SK-N-SH (cell line): Measurements from ENCODE around the gene CDC34. TPM values are rescaled to one million over a fixed set of nuclear protein-coding genes. Genes with fewer than 3 reads are reported as not detected.

Experiments used
- CTCF ChIA-PET: fragments of 300-600, 350-600 bp; formaldehyde crosslinking; extraction: SDS; loops from one replicate; lab custom pipeline; 2021; lab: Yijun Ruan, JAX
- POLR2A ChIA-PET: fragments of 350-600 bp; sonication (Branson Sonifier 250); formaldehyde crosslinking; extraction: SDS; loops from one replicate; lab custom pipeline; 2020; ENCODE audit warnings: antibody characterized with exemption, inconsistent platforms; lab: Yijun Ruan, JAX
- DNase-seq: peaks from one replicate; pipeline ENCODE4 v3.0.0; 2012
- H2AFZ ChIP-seq: fragments of 200-600 bp; sonication (generic); 2 replicates; pipeline ENCODE4 v1.8.1; 2016; ENCODE audit warnings: antibody characterized with exemption, mild to moderate bottlenecking, low read depth
- H3F3A ChIP-seq: fragments of 200-600 bp; sonication (generic); replicated peaks from 2 replicates; pipeline ENCODE3; 2016; ENCODE audit warnings: antibody characterized with exemption, mild to moderate bottlenecking; ENCODE audit not compliant: insufficient read depth
- H3K27ac ChIP-seq, 2 experiments: fragments of 200-500 bp in 1 of 2; fragments of 200-600 bp in 1 of 2; sonication (Bioruptor generic) in 1 of 2; sonication (generic), shearing (Covaris generic) in 1 of 2; 2 replicates each; pipeline versions ENCODE4 v1.5.1 to v1.6.1; 2014 to 2016; ENCODE audit warnings: low read depth in 2 of 2, inconsistent platforms in 1 of 2, low read length in 1 of 2, mild to moderate bottlenecking in 1 of 2, mixed read lengths in 1 of 2
- H3K27me3 ChIP-seq: fragments of 200-600 bp; sonication (generic), shearing (Covaris generic); 2 replicates; pipeline ENCODE4 v1.6.1; 2016; ENCODE audit warnings: mixed run types; ENCODE audit not compliant: insufficient read depth
- H3K36me3 ChIP-seq, 2 experiments: fragments of 200-500 bp in 1 of 2; fragments of 200-600 bp in 1 of 2; sonication (Bioruptor generic) in 1 of 2; sonication (generic) in 1 of 2; replicated peaks in 1 of 2; 2 replicates each; pipeline versions ENCODE3 to v1.5.1; 2014 to 2016; ENCODE audit warnings: low read length in 1 of 2, mild to moderate bottlenecking in 1 of 2; ENCODE audit not compliant: insufficient read depth in 2 of 2, control insufficient read depth in 1 of 2
- H3K4me1 ChIP-seq, 2 experiments: fragments of 200-500 bp in 1 of 2; fragments of 200-600 bp in 1 of 2; sonication (Bioruptor generic) in 1 of 2; sonication (generic), shearing (Covaris generic) in 1 of 2; 2 replicates each; pipeline versions ENCODE4 v1.5.1 to v1.6.1; 2014 to 2016; ENCODE audit warnings: low read depth in 1 of 2, low read length in 1 of 2, mixed run types in 1 of 2; ENCODE audit not compliant: insufficient read depth in 2 of 2, control insufficient read depth in 1 of 2
- H3K4me2 ChIP-seq: fragments of 200-600 bp; sonication (generic), shearing (Covaris generic); 2 replicates; pipeline ENCODE4 v1.6.1; 2017; ENCODE audit warnings: mixed run types
- H3K4me3 ChIP-seq, 2 experiments: fragments of 200-500 bp in 1 of 2; fragments of 200-600 bp in 1 of 2; sonication (Bioruptor generic) in 1 of 2; sonication (generic), shearing (Covaris generic) in 1 of 2; 2 replicates each; pipeline versions ENCODE4 v1.5.1 to v1.8.1; 2014 to 2016; ENCODE audit warnings: low read depth in 2 of 2, inconsistent platforms in 1 of 2, low read length in 1 of 2, mild to moderate bottlenecking in 1 of 2, mixed read lengths in 1 of 2, moderate library complexity in 1 of 2
- H3K79me2 ChIP-seq: fragments of 200-600 bp; sonication (generic); 2 replicates; pipeline ENCODE4 v1.8.1; 2017; ENCODE audit warnings: mild to moderate bottlenecking; ENCODE audit not compliant: insufficient read depth
- H3K9ac ChIP-seq: fragments of 200-600 bp; sonication (generic); 2 replicates; pipeline ENCODE4 v1.6.1; 2017; ENCODE audit warnings: mixed run types
- H3K9me2 ChIP-seq: fragments of 200-600 bp; sonication (generic); 2 replicates; pipeline ENCODE4 v1.6.1; 2017; ENCODE audit warnings: mixed run types
- H3K9me3 ChIP-seq: fragments of 200-600 bp; sonication (generic); 2 replicates; pipeline ENCODE4 v1.6.1; 2017; ENCODE audit warnings: mixed run types, mild to moderate bottlenecking, moderate library complexity
- H4K20me1 ChIP-seq: fragments of 200-600 bp; sonication (generic); 2 replicates; pipeline ENCODE4 v1.6.1; 2017; ENCODE audit warnings: mild to moderate bottlenecking, mixed run types; ENCODE audit not compliant: insufficient read depth
- FOXM1 ChIP-seq: IDR thresholded peaks from 2 replicates; pipeline ENCODE4 v1.4.0; 2012; ENCODE audit warnings: low read depth, mild to moderate bottlenecking
- JUND ChIP-seq: IDR thresholded peaks from 2 replicates; pipeline ENCODE4 v1.4.0; 2012
- MEF2A ChIP-seq: IDR thresholded peaks from 2 replicates; pipeline ENCODE4 v1.4.0; 2012; ENCODE audit warnings: low read depth, borderline replicate concordance
- MXI1 ChIP-seq: IDR thresholded peaks from 2 replicates; pipeline ENCODE4 v1.6.1; 2012; ENCODE audit warnings: mild to moderate bottlenecking, low read depth, low read length, improper control_type of control experiment
- NRF1 ChIP-seq: IDR thresholded peaks from 2 replicates; pipeline ENCODE4 v1.6.1; 2012; ENCODE audit warnings: low read depth, mild to moderate bottlenecking, low read length
- POLR2AphosphoS5 ChIP-seq: IDR thresholded peaks from 2 replicates; pipeline ENCODE4 v1.6.1; 2012; ENCODE audit warnings: low read depth, low read length
- RFX5 ChIP-seq: IDR thresholded peaks from 2 replicates; pipeline ENCODE4 v1.6.1; 2012; ENCODE audit warnings: mild to moderate bottlenecking, improper control_type of control experiment, low read length
- TAF1 ChIP-seq: IDR thresholded peaks from 2 replicates; pipeline ENCODE4 v1.6.1; 2012; ENCODE audit warnings: low read depth, mild to moderate bottlenecking, low read length, moderate library complexity, borderline replicate concordance
- USF1 ChIP-seq: IDR thresholded peaks from 2 replicates; pipeline ENCODE4 v1.4.0; 2012; ENCODE audit warnings: low read depth, borderline replicate concordance
- USF2 ChIP-seq: fragments of 150-350 bp; IDR thresholded peaks from 2 replicates; pipeline ENCODE4 v1.6.1; 2017; ENCODE audit warnings: antibody characterized with exemption, low read length, low read depth, borderline replicate concordance
- WGBS: methylation state at CpG from one replicate; pipeline ENCODE4 v1.1.6; 2017; ENCODE audit warnings: low lambda C conversion rate; 5-methylcytosine and 5-hydroxymethylcytosine counted together
- polyA plus RNA-seq, 3 experiments: library from polyadenylated mRNA; depleted of rRNA; stranded (reverse); fragments of >200 nt; gene quantifications; 2 replicates each; pipeline ENCODE4 v1.2.3, GENCODE V29; 2012
- TF ChIP-seq, protein P1 (sequence below): IDR thresholded peaks from 2 replicates; pipeline ENCODE4; 2012

CDC34 gene
- polyA plus RNA-seq, 1 of the 3 experiments (the other 2 are of a cell fraction), result 96.7 TPM

DNA sequence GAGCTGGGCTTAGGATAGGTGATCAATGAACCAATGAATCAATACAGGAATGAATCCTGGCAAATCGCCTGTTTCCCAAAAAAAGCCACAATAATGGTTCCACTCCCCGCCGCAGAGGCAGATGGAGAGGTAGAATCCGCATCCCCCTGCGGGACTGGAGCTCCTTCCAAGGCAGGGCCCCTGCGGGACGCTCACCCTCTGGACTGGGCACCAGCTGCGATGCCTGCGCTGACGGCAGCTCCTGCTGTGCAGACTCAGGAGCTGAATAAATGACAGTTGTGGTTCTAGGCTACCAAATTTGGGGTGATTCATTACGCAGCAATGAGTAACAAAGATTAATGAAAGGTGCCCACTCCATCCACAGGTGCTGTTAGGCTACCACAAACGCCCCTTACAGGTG is 8.8 kb upstream of the CDC34 start:
- Histone ChIP-seq H2AFZ (no peak overlapping the region), H3F3A (no peaks in the 10 kb centered on the region), H3K4me1 (peaks cover 0 to 7% of the 10 kb centered on the region in 2 experiments; a peak in 1 of 4 replicates), H3K4me2 (no peak overlapping the region), H3K36me3 (peaks cover 3% of the 10 kb centered on the region in 2 experiments), H4K20me1 (no peaks in the 10 kb centered on the region), H3K27me3 (no peaks in the 10 kb centered on the region), H3K9me2 (no peaks in the 10 kb centered on the region), H3K79me2 (no peaks in the 10 kb centered on the region), H3K9ac (no peak overlapping the region), H3K27ac (no peak overlapping the region), H3K4me3 (no peak overlapping the region), H3K9me3 (no peaks in the 10 kb centered on the region)
- CTCF ChIA-PET, result interaction anchor here (1.4 to 7.4 kb wide), 3 partner anchors 8 to 61 kb away, joined by 3 to 71 read pairs (median 7); partner anchors contain the start of gene CDC34
- TF ChIP-seq POLR2AphosphoS5 (no peak), USF1 (no peak)
- WGBS, result 91% methylated on average over 12 of the region's 12 CpGs
- DNase-seq, result no peak
- POLR2A ChIA-PET, result no interaction called here

- Histone ChIP-seq H3K9me2 (no peaks in the 10 kb centered on the region), H3K4me3 (peak overlapping the region in 1 of 2 experiments; percentile 31; a peak in 1 of 4 replicates)
- no peak for TF ChIP-seq NRF1
- no peak for TF ChIP-seq USF2
- TF ChIP-seq TAF1, result no peak; the same call in 1 of the 2 replicates
- no peak for TF ChIP-seq MXI1
- no peak for TF ChIP-seq JUND
- TF ChIP-seq, protein P1, sequence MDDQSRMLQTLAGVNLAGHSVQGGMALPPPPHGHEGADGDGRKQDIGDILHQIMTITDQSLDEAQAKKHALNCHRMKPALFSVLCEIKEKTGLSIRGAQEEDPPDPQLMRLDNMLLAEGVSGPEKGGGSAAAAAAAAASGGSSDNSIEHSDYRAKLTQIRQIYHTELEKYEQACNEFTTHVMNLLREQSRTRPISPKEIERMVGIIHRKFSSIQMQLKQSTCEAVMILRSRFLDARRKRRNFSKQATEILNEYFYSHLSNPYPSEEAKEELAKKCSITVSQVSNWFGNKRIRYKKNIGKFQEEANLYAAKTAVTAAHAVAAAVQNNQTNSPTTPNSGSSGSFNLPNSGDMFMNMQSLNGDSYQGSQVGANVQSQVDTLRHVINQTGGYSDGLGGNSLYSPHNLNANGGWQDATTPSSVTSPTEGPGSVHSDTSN, result no peak
- no peak for TF ChIP-seq RFX5
- no peak for TF ChIP-seq FOXM1
- no peak for TF ChIP-seq MEF2A
- TF ChIP-seq, all 33 proteins: peak for 0
- Histone ChIP-seq H3K9ac (no peak overlapping the region), H3K36me3 (peaks cover 3% of the 10 kb centered on the region in 2 experiments), H2AFZ (peak overlapping the region; percentile 52; the same call in 1 of the 2 replicates), H3K27me3 (no peaks in the 10 kb centered on the region), H4K20me1 (no peaks in the 10 kb centered on the region), H3K27ac (no peak overlapping the region), H3K79me2 (no peaks in the 10 kb centered on the region), H3F3A (no peaks in the 10 kb centered on the region), H3K4me1 (peaks cover 0 to 7% of the 10 kb centered on the region in 2 experiments; a peak in 1 of 4 replicates), H3K4me2 (peak overlapping the region; percentile 48; the same call in 1 of the 2 replicates), H3K9me3 (no peaks in the 10 kb centered on the region)
- ChIA-PET POLR2A (no interaction called here), CTCF (interaction anchor here (0.7 to 7.4 kb wide), 2 partner anchors 9 to 14 kb away, joined by 3 to 71 read pairs; no protein-coding TSS in a partner anchor)
- DNase-seq, result peak; percentile 75
- whole genome bisulfite sequencing, result 8% methylated on average over 15 of the region's 29 CpGs
These were observed 7.4 kb upstream of the CDC34 start for GRCh38 chr19:524062-524674.
